Stimulated activated CD8-positive, alpha-beta memory T cell treated with anti-CD3 and anti-CD28 coated beads, Interleukin-2, amount 100 ng/mL, for 48 hours (primary cell): ENCODE data around the gene SPRR2B.
"Not testable (repeated sequence)": the region's sequence is repeated elsewhere in the genome, so short reads cannot be mapped to it uniquely, and the experiment has no call there.

Experiments used
- DNase-seq, 2 donors: peaks; one replicate each; pipeline ENCODE4 v3.0.0-alpha.2; 2020; ENCODE audit warnings: low read depth in 2 of 2

SPRR2B gene

DNA sequence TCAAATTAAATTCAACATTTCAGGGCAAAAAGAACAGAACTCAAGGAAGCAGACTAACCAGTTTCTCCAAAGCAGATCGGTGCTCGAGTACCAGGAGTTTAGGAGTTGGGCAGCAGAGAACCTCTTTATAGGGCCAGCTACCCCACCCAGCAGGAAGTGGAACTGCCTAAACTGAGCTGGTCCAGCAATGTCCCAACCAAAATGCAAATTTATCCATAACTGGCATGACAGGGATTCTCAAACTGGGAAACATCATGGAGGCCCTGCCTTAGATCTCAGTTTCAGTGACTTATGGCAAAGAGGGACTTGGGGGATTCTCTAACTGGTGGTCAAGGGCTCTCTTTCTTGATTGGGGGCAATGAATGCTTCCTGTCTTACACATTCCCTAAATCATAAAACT is at the start of gene SPRR2B:
SPRR2B (minus strand) TSS at position 101 of the 400 bp plus-strand sequence. CDS start 772 bp downstream, outside the sequence.
- DNase-seq: no peak

DNA sequence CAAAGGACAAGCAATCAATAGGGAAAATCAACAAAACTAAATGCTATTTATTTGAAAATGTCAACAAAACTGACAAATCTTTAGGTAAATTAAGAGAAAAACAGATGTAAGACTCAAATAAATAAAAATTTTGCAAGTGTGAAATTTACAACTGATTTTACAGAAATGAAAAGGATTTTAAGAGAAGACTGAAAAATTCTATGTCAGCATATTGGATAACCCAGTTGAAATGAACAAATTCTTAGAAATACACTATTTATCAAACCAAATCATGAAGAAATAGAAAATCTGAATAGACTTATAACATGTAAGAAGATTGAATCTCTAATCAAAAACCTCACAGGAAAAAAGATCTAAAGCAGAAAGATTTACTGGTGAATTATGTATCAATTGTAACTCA is 49.5 kb upstream of the SPRR2B start:
- no peak for DNase-seq

DNA sequence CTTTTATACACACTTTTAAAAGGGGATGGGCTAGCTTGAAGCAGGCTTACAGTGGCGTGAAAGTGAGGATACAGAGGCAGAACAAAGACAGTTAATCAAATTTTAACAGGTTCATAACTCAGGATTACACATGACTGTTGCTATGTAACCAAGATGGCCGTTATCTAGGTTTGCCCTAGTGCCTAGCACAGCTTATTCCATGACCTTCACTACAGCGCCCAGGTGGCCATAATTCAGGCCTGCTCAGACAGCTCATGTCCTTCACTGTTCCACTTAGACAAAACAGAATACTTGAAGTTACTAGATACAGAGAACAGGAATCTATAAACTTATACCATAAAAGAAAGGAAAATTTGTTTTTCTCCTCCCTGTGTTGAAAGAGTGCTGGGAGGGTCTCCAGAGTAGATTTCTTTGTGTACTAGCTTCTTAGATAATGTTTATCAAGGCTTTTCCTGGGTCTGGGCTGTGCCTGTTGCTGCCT is 48.1 kb upstream of the SPRR2B start:
- DNase-seq: no peak

DNA sequence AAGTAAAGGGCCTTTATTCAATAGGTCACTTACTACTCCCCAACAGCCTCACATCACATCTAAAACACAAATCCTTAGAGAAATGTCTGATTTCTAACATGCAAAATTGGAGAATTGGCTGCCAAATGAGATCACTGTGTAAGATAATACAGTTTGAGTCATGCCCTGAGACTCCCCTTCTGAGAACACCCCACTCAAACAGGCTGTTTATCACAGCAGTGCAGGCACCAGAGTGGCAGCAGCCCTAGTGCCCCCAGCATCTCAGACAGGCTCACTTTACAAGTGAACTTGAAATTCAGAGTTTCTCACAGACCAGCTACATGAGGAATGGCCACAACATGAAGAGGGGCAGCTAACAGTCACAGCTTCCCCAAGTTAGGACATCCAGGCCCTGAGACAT is 43.9 kb upstream of the SPRR2B start:
- not testable (repeated sequence) for DNase-seq

DNA sequence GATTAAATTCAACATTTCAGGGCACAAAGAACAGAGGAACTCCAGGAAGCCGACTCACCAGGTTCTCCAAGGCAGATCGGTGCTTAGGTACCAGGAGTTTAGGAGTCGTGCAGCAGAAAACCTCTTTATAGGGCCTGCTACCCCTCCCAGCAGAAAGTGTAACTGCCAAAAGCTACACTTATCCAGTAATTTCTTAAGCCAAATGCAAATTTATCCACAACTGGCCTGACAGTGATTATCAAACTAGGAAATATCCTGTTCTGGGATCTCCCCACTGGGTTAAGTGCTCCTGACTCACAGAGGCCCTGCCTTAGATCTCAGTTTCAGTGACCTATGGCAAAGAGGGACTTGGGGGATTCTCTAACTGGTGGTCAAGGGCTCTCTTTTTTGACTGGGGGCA is 42.0 kb upstream of the SPRR2B start, which contains the start of gene SPRR2F:
SPRR2F (minus strand) TSS at position 101 of the 400 bp plus-strand sequence. CDS start 783 bp downstream, outside the sequence.
- DNase-seq: no peak

DNA sequence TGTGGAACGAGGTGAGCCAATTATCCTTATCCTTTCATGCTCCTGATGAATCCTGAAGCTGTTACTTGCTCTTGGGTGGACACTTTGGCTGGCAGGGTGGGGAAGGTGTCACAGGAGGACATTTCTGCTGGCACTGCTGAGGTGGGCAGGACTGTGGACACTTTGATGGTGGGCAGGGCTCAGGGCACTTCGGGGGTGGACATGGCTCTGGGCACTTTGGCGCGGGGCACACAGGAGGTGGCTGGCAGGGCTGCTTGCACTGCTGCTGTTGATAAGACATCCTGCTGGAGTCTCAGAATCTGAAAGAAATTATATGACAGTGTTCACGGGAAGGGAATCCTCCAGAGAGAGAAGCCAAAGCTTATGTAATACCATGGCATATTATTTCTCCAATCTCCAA is 41.0 kb upstream of the SPRR2B start:
- DNase-seq: not testable (repeated sequence)

DNA sequence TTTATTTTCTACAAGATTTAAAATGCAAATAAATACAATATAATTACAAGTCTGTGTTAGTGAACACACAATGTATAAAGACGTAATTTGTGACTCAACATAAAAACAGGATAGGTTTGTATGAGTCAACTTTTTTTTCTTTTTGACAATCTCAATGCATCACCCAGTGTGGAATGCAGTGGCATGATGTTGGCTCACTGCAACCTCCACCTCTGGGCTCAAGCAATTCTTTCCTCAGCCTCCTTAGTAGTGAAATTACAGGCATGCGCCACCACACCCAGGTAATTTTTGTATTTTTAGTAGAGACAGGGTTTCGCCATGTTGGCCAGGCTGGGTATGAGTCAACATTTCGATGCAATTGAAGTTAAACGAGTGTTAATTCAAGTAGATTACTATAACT is 28.8 kb upstream of the SPRR2B start:
- no peak for DNase-seq

DNA sequence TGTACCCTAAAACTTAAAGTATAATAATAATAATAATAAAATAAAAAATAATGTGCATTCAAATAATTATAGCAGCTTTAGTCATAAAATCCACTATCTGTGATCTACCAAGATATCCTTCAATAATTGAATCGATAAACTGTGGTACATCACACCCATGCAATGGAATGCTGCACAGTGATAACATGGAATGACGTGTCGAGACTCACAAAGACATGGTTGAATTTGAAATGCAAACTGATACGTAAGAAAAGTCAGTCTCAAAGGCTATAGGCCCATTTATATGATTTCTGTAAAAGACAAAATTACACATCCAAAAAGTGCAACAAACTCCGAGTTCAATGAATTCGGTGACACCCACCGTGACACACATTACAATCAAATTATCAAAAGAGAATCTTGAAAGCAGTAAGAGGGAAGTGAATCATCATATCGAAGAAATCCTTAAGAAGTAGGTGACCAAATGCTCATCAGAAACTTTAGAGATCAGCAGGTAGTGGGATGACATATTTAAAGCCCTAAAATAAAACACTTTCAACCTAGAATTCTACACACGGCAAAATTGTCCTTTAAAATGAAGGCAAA is 28.1 kb upstream of the SPRR2B start:
- DNase-seq: no peak

DNA sequence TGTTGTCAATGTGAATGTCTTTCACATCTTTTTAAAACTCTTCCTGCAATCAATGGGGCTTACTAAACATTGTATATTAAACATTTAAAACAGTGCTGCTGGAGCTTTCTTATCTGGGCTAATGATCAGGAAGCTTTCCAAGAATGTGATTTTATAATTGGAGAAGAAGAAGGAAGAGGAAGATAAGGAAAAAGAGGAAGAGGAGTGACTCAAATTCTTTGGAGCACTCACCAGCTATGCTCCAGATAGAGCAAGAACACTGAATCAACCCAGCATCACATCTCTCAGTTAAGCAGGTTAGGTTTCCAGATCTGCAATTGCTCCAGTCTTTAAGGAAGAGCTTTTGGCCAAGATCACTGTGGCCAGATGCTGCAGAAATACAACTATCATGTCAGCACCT is 24.4 kb upstream of the SPRR2B start:
- no peak for DNase-seq

DNA sequence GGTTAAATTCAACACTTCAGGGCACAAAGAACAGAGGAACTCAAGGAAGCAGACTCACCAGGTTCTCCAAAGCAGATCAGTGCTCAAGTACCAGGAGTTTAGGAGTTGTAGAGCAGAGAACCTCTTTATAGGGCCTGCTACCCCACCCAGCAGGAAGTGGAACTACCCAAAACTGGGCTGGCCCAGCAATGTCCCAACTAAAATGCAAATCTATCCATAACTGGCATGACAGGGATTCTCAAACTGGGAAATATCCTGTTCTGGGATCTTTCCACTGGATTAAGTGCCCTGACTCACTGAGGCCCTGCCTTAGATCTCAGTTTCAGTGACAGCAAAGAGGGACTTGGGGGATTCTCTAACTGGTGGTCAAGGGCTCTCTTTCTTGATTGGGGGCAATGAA is 23.0 kb upstream of the SPRR2B start, which contains the start of gene SPRR2E:
SPRR2E (minus strand) TSS at position 101 of the 400 bp plus-strand sequence. CDS start 775 bp downstream, outside the sequence.
- no peak for DNase-seq

DNA sequence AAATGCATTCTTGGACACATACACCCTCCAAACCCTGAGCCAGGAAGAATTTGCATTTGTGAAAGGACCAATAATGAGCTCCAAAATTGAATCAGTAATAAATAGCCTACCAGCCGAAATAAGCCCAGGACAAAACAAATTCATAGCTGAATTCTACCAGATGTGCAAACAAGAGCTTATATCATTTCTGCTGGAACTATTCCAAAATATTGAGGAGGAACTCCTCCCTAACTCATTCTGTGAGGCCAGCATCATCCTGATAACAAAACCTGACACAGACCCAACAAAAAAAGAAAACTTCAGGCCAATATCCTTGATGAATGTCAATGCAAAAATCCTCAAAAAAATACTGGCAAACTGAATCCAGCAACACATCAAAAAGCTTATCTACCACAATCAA is 16.2 kb upstream of the SPRR2B start:
- no peak for DNase-seq

DNA sequence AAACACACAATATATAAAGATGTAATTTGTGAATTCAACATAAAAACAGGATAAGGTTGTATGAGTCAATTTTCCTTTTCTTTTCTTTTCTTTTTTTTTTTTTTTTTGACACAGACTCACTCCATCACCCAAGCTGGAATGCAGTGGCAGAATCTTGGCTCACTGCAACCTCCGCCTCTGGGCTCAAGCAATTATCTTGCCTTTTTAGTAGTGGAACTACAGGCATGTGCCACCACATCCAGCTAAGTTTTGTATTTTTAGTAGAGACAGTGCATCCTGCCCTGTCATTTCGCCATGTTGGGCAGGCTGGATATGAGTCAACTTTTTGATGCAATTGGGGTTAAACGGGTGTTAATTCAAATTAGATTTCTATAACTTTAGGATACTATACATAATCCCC is 10.3 kb upstream of the SPRR2B start:
- no peak for DNase-seq

DNA sequence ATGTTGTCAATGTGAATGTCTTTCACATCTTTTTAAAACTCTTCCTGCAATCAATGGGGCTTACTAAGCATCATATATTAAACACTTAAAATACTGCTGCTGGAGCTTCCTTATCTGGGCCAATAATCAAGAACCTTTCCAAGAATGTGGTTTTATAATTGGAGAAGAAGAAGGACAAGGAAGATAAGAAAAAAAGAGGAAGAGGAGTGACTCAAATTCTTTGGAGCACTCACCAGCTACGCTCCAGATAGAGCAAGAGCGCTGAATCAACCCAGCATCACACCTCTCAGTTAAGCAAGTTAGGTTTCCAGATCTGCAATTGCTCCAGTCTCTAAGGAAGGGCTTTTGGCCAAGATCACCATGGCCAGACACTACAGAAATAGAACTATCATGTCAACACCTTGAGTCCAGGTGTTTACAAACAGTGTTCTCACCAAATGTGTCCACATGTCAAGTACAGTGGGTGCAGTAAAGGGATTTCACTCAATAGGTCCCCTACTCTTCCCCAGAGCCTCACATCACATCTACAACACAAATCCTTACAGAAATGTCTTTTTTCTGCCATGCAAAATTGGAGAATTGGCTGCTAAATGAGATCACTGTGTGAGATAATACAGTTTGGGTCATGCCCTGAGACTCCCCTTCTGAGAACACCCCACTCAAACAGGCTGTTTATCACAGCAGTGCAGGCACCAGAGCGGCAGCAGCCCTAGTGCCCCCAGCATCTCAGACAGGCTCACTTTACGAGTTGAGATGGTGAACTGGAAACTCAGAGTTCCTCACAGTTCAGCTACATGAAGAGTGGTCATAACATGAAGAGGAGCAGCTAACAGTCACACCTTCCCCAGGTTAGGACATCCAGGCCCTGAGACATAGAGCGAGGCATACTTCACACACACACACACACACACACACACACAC is 1.7 kb upstream of the SPRR2B start:
- no peak for DNase-seq

DNA sequence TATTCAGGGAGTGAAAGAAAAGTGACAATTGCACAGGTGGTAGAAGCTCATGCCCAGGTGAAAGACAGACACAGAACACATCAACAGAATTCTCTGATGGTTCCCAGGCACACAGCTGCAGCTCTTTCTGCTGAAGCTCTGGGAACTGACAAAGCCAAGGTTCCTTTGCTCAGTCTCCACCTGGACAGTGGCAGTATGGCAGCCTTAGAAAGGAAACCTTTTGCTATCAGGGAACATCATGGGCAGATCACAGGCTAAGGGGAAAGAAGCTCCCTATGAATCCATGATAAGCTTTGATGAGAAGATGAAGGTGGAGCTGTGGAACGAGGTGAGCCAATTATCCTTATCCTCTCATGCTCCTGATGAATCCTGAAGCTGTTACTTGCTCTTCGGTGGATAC is 1.2 kb downstream of the SPRR2B start:
- no peak for DNase-seq

DNA sequence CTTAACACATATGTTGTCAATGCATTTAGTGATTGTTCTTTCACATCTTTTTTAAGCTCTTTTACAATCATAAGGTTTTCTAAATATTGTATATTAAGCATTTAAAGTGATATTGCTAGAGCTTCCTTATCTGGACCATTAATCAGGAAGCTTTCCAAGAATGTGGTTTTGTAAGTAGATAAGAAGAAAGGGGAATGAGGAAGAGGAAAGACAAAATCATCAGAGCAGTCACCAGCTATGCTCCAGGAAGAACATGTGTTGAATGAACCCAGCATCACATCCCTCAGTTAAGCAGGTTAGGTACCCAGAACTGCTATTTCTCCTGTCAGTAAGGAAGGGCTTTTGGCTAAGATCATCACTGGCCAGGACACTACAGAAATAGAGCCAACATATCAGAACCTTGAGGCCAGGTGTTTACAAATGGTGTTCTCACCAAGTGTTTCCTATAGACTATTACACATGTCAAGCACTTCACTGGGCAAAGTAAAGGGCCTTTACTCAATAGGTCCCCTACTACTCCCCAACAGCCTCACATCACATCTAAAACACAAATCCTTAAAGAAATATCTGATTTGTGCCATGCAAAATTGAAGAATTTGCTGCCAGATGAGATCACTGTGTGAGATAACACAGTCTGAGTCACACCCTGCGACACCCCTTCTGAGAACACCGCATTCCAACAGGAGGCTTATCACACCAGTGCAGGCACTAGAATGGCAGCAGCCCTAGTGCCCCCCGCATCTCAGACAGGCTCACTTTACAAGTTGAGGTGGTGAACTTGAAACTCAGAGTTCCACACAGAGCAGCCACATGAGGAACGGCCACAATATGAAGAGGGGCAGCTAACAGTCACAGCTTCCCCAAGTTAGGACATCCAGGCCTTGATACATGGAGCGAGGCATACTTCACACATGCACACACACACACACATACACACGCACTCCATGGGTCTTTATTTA is 12.3 kb downstream of the SPRR2B start:
- DNase-seq: no peak

DNA sequence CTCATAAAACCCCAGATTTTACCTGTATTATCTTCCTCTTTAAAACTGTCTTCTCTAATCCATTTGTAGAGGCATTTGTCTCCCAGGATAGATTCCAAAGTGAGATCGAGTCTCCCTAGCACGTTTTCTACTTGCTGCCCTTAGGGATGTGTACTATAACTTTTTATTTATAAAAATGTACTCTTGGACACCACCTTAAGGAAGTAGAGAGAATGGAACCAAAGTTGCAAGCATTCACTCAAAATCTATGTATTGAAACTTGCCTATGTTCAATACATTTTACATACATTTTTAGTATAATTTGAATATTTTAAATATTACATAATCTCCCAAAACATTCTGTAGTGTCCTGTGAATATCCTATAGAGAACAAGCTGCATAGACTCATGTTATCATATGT is 13.3 kb downstream of the SPRR2B start:
- DNase-seq: no peak

DNA sequence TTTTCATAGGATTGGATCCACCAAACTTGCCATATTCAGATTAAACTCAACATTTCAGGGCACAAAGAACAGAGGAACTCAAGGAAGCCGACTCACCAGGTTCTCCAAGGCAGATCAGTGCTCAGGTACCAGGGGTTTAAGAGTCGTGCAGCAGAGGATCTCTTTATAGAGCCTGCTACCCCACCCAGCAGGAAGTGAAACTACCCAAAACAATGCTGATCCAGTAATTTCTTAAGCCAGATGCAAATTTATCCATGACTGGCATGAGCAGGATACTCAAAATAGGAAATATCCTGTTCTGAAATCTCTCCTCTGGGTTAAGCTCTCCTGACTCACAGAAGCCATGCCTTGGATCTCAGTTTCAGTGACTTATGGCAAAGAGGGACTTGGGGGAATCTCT is 14.0 kb downstream of the SPRR2B start, which contains the start of gene SPRR2A:
SPRR2A (minus strand) TSS at position 138 of the 400 bp plus-strand sequence. CDS start 777 bp downstream, outside the sequence.
- no peak for DNase-seq

DNA sequence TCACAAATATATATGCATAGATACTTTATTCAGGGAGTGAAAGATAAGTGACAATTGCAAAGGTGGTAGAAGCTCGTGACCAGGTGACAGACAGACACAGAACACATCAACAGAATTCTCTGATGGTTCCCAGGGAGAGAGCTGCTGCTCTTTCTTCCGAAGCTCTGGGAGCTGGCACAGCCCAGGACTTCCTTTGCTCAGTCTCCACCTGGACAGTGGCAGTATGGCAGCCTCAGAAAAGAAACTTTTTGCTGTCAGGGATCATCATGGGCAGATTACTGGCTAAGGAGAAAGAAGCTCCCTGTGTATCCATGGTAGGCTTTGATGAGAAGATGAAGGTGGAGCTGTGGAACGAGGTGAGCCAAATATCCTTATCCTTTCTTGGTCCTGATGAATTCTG is 15.3 kb downstream of the SPRR2B start:
- DNase-seq: not testable (repeated sequence)

DNA sequence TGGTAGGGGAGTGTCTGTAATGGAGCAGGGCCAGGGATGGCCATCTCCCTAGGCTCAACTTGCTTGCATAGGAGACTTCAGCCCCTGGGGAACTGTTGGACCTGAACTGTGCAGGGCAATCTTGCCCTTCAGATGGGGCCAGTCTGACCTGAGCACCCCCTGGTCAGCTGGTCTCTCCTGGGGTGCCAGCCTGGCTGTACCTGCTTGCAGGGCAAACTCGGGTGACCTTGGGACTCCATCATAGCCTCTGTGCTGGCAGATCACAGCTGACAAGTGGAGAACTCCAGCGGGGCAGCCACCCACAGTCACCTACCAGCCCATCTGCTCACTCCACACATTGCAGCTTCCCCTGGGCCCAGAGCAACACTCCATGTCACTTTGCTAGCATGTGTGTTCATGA is 22.2 kb downstream of the SPRR2B start:
- no peak for DNase-seq

DNA sequence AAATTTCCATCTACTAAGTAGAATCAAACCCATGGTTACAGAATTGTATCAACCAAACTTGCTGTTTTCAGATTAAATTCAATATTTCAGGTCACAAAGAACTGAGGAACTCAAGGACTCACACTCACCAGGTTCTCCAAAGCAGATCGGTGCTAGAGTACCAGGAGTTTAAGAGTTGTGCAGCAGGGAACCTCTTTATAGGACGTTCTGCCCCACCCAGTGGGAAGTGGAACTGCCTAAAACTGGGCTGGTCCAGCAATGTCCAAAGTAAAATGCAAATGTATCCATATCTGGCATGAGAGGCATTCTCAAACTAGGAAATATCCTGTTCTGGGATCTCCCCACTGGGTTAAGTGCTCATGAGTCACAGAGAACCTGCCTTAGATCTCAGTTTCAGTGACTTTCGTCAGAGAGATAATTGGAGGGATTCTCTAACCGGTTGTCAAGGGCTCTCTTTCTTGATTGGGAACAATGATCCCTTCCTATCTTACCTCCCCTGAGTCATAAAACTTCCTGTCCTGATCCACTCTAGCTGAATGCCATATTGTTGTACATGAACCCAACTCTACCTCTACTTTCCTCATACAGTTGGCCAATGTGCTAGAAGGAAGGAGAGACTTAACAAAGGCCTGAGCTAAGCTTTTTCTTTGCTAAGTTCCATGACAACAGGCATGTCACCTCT is 30.3 kb downstream of the SPRR2B start, which contains the start of gene SPRR2D:
SPRR2D (minus strand) TSS at position 171 of the 682 bp plus-strand sequence. CDS start 774 bp downstream, outside the sequence.
- no peak for DNase-seq

DNA sequence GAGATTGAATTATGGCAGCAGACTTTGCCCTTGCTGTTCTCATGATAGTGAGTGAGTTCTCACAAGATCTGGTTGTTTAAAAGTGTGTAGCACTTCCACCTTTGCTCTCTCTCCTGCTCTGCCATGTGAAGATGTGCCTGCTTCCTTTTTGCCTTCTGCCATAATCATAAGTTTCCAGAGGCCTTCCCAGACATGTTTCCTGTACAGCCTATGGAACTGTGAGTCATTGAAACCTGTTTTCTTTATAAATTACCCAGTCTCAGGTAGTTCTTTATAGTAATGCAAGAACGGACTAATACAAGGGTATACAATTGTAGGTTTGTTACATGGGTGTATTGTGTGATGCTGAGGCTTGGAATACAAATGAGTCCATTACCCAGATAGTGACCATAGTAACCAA is 36.2 kb downstream of the SPRR2B start:
- no peak for DNase-seq
